ENCODE measurements around the gene FOXS1. TPM values are rescaled to one million over a fixed set of nuclear protein-coding genes. Genes with fewer than 3 reads are reported as not detected.

The FOXS1 gene
- total RNA-seq, 1 donor from 2014 or later = not detected

DNA sequence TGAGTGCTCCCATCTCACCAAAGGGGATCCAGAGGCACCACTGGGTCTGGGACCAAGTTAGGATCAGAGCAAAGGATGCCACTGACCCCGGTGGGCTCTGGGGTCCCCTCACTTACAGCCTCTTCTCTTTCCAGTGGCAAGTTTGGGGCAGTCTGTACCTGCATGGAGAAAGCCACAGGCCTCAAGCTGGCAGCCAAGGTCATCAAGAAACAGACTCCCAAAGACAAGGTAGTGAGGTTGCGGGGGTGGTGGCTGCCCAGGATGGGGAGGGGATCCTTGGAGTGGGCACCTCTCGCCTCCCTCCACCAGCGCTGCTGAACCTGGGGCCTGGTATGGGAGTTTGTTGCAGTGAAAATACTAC, 21.3 kb downstream of the FOXS1 start:
- no peak for DNase-seq (ENCODE audit: low spot score)

DNA sequence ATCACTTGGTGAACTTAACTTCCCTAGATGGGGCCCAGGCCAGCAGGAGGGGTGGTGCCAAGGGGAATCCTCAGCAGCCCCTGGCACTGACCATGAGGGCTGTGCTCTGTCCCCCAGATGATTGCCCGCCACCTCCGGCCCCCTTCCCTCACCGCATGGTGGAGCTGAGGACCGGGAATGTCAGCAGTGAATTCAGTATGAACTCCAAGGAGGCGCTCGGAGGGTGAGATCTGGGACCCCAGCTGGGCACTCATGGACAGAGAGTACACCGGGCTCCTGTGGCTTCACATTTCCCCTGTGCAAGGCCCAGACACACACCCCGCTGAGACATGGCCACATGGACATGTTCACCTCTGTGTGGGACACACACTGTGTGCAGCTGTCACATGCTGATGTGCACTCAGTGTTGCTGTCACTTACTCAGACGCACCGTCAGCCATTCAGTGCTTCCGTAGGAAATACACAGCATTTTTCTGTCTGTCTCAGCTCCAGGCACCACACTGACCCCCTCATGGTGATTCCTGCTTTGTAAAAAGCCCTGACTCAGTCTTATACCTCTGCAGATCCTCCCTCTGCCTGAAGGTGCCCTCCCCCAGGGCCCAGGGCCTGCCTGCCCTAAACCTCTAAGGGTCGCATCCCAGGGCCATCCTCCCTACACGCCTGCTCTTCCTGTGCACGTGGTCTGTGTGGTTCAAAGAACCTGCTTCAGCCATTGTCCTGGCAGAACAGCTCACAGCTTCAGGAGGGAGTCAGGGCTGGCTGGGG, 21.9 kb downstream of the FOXS1 start:
- no peak for DNase-seq (ENCODE audit: low spot score)

DNA sequence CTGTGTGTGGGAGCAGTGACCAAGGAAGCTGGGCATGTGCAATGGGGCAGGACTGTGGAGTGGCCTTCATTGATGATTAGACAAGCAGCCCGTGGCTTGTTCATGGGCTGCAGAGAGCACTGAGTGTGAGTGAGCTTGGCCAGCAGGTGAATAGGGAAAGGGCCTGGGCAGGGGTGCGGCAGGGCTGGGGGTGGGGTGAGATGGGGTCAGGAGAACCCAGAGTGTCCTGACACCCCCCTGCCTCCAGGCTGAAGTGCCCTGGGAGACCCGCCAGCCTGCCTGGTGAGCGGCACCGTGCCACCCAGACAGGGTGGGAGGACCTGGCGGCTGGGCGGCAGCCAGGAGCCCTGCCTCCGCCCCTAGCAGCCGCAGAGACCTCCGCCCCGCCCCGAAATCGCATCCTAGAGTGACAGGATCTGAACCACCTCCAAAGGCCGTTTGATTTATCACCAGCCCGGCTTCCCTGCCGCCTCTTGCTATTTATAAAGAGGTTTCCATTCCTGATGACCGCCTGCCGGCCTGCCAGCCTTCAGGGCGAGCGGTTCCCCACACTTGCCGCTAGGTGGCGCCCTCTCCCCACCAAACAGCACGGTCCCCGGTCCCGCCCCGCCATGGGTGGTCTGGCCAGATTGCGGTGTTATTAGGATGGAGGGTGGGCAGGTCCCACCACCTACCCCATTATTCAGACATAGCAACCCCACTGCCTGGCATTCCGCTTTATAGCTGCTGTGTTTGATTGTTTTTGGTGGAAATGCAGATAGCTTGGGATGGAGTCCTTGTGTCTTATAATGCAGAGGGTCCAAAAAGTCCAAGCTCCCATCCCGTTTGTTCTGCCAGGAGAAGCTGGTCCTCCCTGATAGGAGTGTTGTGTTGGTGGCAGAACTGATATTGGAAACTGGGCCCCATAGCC, 22.7 kb downstream of the FOXS1 start:
- peak; percentile 93 for DNase-seq (ENCODE audit: low spot score)

DNA sequence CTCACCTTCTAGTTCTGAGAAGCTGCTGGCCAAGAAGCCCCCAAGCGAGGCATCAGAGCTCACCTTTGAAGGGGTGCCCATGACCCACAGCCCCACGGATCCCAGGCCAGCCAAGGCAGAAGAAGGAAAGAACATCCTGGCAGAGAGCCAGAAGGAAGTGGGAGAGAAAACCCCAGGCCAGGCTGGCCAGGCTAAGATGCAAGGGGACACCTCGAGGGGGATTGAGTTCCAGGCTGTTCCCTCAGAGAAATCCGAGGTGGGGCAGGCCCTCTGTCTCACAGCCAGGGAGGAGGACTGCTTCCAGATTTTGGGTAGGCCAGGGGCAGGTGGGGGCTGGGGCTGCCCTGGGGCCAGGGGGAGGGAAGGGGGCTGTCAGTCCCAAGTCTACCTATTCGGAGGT, 24.0 kb downstream of the FOXS1 start:
- DNase-seq (ENCODE audit: low spot score) = no peak

DNA sequence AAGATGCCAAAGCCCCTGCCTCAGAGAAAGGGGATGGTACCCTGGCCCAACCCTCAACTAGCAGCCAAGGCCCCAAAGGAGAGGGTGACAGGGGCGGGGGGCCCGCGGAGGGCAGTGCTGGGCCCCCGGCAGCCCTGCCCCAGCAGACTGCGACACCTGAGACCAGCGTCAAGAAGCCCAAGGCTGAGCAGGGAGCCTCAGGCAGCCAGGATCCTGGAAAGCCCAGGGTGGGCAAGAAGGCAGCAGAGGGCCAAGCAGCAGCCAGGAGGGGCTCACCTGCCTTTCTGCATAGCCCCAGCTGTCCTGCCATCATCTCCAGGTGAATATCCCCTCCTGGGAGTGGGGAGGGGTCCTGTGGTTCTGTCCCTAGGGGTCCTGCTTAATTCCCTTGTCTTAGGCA, 25.2 kb downstream of the FOXS1 start:
- peak; percentile 80 for DNase-seq (ENCODE audit: low spot score)

DNA sequence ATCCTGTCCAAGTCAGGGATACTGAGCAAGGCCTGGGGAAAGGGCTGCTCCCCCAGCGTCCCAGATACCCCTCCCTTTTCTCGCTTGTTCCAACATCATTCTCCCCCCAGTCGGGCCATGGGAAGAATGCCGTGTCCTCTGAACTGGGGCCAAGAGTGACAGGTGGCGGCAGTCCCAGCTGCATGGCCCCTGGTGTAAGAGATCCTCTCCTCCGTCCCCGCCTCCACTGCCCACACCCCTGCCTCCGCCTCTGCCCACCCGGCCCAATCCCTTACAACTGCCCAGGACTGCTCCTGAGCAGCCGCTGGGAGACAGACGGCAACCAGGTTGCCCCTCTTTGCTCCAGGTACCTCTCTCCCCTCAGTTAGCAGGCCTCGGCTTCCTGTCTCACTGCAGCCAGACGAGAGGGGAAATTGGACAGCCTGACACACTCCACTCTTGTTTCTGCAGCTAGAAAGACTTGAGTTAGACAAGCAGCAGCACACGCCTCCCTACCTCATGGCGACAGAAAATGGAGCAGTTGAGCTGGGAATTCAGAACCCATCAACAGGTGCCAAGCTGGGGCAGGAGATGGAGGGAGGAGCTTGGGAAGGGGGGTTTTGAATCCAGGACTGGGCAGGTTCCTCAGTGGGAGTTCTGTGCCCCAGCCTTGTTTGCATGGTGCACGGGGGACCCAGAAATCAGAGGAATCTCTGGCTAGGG, 26.2 kb downstream of the FOXS1 start, which contains the start of gene MYLK2:
Gene MYLK2 (plus strand): TSS at position 274 of the 702 bp plus-strand sequence. CDS start 225 bp downstream, at position 499.
- DNase-seq (ENCODE audit: low spot score) = no peak

DNA sequence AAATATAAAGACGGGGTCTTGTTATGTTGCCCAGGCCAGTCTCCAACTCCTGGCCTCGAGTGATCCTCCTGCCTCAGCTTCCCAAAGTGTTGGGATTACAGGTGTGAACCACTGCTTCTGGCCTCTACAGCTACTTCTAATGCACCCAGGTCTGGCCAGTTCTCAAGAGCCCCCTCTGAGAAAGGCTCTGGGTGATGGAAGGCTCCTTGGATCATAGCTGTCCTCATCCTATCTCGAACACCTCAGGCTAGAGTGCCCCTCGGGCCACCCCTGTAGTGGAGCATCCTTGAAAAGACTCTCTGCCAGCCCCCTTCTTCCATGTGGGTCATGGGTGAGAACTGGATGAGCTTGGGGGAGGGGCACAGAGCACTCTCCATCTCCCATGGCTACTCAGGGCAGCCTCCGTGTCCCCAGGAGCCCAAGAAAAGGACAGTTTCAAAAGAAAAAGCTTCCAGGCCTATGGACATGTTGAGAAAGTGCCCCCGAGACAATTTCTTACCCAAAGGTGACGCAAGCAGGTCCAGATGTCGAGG, 27.0 kb downstream of the FOXS1 start:
- peak; percentile 47 for DNase-seq (ENCODE audit: low spot score)

DNA sequence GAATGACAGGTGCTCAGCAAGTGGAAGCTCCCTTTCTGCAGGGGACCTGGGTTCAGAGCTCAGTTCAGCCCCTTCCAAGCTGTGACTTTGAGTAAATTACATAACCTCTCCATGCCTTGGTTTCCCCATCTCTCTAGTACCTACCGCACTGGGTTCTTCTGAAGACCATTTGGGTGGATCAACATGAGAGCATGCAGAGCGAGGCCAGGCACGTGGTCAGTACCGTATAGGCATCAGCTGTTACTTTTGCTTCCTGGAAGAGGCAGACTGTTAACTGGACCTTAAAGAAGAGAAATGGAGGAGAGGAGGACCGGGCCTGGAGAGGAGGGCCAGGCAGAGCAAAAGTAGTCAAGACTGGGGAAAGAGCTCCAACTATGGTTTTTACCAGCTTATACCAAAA, 27.9 kb downstream of the FOXS1 start:
- peak; percentile 26 for DNase-seq (ENCODE audit: low spot score)

DNA sequence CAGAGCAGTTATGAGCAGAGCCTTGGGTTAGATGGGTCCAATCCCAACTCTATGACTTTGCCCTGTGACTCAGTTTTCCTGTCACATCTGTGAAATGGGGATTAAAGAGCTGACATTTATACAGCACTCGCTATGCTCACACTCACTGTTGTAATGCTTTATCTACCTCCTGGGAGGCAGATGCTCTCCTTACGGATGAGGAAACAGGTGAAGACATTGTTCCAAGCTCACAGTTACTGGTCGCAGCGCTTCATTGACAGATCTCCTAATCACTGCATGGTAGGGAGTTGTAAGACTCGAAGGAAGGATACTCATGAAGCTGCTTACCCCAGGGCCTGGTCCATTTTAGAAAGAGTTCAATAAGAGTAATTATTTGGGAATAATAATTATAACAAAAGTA, 29.2 kb downstream of the FOXS1 start:
- DNase-seq (ENCODE audit: low spot score) = no peak

DNA sequence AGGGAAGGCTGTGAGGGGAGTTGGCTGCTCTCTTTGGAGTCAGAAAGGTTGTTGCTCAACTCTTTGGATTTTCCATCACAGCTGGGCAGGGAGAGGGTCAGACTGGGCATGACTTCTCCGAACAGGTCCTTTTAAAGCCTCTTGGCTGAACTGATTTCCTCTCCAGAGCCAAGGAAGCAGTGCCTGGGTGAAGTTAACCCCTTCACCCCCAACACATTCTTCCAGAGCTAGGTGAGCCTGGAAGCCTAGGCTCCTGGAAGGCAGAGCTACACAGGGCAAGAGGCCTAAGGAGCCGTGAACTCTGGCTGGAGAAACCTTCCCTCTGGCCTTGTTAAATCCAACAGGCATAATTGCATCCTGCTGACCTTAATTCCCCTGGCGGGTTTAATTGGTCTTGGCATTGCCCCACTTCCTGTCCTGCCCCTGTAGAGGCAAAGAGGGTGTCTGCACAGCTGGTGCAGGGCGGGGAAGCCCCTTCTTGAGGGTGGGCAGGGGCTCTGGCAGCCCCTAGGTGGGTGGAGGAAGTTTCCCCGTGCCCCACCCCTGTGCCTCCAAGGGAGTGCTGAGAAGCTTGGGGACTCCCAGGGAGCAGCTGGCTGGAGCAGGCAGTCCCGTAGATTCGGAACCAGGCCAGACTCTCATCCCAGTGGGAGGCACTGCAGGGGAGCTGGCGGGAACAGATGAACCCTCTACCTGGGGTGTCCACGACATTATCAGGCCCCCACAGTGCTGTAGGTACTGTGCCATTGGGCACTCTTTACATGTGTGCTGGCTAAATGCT, 29.8 kb downstream of the FOXS1 start:
- peak; percentile 57 for DNase-seq (ENCODE audit: low spot score)

DNA sequence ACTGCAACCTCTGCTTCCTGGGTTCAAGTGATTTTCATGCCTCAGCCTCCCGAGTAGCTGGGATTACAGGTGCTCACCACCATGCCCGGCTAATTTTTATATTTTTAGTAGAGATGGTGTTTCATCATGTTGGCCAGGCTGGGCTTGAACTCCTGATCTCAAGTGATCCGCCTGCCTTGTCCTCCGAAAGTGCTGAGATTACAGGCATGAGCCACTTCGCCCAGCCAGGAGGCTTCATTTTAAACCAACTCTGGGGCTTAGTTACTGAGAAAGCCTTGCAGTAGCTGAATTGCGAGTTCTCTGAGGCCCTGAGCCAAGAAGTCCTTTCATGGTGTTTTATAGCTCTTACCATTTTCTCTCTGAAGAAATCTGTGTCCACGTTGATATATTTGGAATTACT, 31.3 kb downstream of the FOXS1 start:
- DNase-seq (ENCODE audit: low spot score) = peak; percentile 39

DNA sequence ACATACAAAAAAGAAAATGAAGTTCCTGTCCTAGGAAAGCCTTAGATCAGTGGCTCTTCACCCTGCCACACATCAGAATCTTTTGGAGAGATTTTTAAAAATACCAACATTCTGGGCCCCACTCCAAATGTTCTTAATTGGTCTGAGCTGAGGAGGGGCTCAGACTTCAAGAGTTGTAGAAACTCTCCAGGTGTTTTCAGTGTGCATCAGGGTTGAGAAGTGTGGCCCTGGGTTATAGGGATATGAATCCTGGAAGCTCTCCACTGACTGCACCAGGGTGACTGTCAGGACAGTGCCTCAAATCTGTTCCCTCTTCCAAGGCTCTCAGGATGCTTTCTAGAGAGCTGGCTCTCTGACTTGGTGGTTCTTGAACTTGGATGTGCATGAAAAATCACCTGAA, 31.8 kb downstream of the FOXS1 start:
- DNase-seq (ENCODE audit: low spot score) = no peak

DNA sequence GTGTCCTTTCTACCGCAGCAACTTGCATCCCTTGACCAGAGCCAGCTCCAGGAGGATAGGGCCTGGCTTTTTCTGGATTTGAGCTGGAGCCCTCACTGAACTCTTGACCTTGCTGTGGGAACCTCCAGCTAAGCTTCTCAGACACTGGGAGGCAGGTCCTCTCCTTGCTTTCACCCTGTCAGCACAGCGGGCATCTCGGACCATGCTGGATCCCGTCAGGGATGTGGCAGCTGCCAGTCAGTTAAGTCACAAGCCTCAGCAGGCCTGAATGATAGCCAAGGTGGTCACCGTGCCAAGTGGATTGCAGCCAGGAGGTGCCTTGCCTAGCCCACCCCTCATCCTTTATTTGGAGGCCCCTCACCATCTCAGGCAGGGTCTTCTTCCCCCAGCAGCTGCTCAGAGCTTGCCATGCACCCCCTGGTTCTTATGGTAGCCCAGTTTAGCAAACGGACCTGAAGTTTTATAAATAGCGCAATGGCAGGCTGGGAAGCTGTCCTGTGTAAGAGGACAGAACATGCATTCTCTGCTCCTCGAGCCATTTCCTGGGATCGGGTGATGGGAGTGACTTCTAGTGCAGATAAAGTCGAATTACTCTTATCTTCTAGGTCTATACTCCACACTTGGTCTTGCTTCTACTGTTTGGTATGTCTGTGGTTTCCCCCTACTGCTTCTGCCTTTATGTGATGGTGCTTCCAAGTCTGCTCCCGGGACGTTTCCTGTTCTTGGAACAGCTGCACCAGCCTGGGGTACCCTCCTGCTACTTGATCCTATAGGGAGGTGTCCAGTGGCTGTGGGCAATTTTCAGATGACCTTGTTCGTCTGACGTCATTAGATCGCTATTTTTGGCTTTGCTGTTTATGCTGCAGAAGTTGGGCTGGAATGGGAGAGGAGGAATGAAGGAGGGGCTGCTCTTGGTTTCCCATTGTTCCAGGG, 33.3 kb downstream of the FOXS1 start:
- DNase-seq (ENCODE audit: low spot score) = no peak

DNA sequence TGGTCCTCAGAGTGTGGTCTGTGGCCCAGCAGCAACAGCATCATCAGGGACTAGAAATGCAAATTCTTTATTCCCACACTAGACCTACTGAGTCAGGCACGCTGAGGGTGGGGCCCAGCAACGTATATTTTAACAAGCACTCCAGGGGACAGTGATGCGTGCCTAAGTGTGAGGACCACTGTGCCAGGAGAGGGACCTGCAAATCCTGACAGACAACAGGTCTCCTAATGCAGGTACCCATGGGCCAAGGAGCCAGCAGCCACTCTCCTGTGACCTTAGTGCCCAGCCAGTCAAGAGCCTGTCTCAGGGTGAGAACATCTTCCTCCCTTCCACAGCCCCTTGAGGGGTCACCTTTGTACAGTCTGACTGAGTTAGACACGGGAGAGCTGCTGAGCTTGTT, 34.2 kb downstream of the FOXS1 start:
- DNase-seq (ENCODE audit: low spot score) = no peak

DNA sequence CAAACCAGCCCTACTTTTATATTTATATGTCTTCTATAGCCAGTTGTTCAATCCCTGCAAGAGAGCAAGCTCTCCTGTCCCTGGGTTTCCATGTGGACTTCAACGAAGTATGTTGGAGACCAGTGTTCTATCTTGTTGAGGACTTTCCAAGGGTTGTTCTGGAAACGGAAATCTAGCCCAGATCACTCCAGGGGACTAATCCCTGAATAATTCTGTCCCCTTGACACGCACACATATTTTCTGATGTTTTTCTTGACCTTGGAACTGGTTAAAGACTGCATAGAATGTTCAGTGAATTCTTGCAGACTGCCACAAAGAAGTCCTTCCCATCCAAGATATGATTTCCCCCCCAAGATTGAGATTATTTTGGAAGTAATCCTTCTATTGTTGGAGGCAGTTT, 35.7 kb downstream of the FOXS1 start:
- DNase-seq (ENCODE audit: low spot score) = no peak

DNA sequence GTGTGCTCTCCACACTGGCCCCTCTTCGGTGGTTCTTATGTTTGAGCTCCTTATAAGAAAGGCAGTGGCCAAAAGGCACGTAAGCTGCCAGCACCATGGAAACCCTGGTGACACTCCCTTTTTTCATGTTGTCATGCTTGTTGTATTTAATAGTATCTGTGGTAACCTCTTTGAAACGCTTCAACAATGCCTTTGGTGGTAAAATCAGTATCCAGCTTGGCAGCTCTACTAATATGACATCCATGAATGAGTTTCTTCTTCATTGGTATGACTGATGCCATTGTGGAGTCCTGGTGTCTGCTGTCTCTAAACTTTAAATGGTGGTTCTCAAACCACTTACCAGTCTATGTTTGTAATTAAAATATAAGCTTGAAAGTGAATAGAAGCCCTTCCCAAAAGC, 36.9 kb downstream of the FOXS1 start:
- no peak for DNase-seq (ENCODE audit: low spot score)

DNA sequence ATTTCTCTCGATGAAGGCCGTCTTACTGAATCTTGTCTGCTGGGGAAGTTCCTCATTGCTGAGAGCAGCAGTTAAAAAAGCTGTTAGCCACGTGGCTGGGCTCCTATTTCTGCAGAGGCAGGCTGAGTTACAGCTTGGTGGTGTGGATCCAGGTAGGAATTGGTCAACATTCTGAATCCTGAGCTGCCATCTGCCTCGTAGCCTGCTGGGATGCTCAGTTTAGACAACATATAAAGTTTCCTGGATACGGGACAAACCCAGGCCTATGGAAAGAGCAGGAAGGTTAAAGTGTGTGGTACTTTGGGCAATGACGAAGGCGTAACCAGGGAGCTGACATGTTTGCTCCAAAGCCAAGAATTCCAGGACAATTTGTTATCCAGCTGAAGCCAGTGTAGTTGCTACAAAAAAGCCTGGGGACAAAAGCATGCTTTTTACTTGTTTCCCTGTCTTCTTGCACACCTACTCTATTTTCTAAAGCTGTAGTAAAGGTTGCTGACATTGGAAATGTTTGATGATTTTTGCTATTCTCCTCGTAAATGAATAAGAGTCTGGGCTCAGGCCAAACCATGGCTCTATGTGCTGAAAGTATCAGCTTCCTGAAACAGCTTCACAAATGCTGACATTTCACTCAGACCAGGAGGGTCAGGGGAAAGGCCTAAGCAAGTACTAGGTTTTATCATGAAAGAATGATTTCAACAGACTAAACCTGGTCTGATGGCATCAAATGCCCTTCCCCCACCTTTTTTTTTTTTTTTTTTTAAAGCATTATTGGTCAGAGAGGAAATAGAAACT, 38.6 kb downstream of the FOXS1 start:
- no peak for DNase-seq (ENCODE audit: low spot score)

DNA sequence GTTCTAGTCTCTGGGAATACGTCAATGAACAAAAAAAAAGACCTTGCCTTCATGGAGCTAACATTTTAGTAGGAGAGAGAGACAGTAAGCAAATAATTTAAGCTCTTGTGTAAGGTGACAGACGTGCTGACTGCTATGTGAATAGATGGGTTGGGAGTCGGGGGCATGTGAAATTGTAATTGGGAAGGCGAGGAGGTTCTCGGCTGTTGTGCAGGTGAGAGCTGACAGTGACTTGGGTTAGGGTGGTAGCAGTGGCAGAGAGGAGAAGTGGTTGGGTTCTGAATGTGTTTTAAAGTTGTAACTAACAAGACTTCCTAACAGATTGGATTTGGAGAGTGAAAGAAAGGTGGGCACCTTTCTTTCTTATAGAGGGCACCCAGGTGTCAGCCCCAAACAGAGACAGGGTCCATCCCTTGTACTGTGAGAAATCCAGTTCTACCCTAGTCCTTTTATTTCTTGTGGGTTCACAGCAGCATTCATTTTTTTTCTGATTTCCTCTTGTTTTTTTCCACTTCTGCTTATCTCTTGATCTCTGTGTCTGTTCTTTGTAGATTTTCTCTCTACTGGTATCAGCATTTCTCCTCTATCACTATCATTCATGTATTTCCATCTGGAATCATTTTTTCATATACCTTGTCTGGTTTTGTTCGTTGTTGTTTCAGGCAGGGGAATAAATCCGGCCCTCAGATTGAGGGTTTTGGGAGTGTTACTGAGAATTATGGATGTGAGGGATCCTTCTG, 41.7 kb downstream of the FOXS1 start:
- DNase-seq (ENCODE audit: low spot score) = no peak
